Activated T-helper 1 cell treated with anti-CD3 and anti-CD28 coated beads, Interleukin-2, amount 50 U/mL, for 16 hours (primary cell): ENCODE data around the gene FBXW12.
A peak's percentile ranks its signal among the peaks of the same experiment; 100 is the strongest.
"Not testable (repeated sequence)": the region's sequence is repeated elsewhere in the genome, so short reads cannot be mapped to it uniquely, and the experiment has no call there.

Experiments
- DNase-seq, 2 donors: peaks; one replicate each; pipeline ENCODE4 v3.0.0-alpha.2; 2020; ENCODE audit warnings: low read depth in 1 of 2, low spot score in 1 of 2

FBXW12 gene

DNA sequence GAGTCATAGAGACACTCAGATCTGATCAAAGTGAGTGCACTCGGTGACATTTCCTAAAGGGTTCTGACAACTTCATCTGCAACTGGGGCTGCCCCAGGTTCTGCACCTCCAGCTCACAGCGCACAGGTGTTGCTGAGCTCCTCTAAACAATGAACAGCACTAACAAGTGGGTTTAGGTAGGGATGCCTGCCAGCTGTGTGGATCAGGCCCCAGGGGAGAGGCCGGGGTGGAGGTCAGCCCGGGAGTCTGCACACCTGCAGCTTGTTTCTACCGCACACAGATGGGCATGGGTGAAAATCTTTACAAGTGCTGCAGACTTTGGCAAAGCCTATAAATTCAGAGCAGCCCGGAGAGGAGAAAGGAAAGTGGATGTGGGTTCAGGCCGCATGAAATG is 355 bp downstream of the FBXW12 start:
- DNase-seq, result no peak

DNA sequence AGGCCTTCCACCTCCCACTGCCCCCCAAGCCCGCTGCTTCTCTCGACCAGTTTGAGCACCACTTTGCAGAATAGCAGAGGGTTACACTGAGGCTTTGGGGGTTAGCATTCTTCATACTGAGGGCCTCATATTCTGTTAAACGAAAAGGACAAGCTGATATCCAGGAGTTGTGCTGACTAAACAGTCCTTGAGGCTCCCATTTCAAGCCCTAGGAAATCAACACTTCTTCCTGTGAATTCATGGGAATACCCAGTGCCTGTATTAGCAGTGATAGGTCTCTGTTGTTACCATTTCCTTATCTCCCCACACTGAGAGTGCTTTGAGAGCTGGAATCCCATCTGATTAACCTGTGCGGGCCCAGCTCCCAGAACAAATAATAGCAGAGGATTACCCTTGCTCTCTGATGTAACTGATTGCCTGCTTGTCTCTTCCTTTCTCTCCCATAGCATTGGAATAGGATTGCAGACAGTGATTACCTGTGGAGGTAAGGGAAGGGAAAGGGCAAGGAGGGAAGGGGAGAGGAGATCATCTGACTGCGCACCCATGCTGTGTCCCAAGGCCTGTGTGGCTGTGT is 930 bp downstream of the FBXW12 start:
- no peak for DNase-seq

DNA sequence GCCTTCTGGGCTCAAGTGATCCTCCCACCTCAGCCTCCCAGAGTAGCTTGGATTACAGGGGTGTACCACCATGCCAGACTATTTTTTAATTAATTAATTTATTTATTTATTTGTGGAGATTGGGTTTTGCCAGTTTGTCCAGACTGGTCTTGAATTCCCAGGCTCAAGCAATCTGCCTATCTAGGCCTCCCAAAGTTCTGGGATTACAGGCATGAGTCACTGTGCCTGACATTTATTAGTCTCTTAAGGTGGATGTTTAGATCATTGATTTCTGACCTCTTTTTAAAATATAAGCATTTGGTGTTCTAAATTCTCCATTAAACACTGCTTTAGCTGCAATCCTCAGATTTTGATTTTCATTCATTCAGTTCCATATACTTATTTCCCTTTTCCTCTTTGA is 15.6 kb downstream of the FBXW12 start:
- DNase-seq, result no peak

DNA sequence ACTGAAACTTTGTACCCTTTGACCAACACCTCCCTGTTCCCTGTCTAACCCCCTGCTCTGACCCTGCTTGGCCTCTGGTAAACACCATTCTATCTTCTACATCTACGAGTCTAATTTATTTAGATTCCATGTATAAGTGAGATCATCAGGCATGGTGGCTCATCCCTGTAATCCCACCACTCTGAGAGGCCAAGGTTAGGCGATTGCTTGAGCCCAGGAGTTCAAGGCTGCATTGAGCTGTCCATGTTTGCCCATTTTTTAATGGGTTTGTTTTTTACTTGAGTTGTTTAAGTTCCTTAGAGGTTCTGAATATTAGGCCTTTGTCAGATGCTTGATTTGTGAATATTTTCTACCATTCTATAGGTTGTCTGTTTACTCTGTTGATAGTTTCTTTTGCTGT is 16.9 kb downstream of the FBXW12 start:
- no peak for DNase-seq

DNA sequence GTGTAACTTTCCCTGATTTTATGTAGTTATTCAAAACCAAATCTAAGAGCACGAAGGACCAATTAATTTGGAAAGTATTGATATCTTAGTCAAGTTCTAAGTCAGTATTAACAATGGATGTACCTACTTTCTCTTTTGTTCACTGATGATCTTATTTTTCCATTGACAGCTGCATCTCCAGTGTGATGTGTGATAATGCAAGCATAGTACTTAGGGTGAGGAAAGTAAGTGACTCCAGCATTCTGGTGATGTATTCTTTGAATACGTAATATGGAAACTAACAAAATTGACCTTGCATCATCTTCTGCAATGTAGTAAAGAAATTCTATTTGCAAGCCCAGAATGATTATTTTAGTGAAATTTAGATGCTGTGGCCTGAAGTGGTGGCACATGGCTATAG is 22.4 kb downstream of the FBXW12 start:
- DNase-seq, result no peak

DNA sequence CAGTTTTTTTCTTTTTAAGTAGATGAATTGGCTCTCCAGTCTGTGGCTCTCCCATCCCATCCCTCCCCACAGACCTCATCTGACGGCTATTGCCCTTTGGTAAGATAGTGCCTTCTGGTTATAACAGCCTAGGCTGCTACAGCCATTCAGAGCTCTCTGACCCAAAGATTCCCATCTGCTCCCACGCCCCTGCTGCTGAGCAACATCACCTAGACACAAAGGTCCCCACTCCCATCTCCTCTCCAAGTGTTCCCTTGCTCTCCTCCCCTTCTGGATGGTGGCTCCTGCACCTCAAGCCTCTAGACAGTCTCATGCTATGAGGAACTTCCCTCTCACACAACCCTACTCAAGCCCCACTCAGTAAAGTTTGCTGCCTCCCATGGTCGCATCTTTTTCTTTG is 23.7 kb downstream of the FBXW12 start:
- DNase-seq, result no peak

DNA sequence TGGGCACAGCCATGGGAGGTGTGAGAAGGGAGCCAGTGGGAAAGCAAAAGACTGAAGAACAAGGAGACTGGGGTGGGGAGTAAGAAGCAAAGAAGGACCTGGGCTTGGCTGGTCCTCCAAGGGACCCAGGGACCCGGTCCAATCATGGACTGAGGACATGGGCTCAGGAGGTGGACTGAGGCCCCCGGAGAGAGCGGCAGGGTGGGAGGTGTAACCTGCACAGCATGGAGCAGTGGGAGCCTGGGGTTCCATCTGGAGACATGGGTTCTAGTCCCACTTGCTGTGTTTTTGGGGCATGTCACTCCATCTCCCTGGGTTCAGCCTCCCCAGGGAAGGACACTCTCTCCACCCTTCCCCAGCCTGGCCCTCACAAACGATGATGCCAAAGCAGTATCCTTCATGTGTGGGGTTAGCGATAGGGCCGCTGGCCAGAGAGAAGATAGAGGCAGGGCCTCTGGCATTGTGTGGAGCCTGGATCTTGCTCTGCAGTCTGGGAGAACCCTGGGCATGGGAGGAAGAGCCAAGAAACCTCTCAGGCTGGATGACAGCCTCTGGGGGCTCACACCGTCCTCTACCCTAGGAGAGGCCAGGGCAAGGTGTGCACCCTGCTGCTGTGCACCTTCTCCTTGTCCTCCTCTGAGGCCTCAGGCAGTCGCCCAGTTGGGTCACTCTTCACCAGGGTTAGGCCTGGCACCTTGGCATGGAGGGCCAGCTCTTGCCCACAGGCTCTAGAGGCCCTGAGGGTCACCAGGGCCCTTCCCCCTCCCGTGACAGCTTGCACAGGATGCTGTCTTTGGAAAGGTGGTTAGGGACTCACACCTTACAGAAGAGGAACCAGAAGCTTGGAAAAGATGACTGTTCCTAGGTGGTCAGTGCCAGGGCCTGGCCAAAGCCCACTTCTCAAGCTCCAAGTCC is 26.0 kb downstream of the FBXW12 start:
- no peak for DNase-seq

DNA sequence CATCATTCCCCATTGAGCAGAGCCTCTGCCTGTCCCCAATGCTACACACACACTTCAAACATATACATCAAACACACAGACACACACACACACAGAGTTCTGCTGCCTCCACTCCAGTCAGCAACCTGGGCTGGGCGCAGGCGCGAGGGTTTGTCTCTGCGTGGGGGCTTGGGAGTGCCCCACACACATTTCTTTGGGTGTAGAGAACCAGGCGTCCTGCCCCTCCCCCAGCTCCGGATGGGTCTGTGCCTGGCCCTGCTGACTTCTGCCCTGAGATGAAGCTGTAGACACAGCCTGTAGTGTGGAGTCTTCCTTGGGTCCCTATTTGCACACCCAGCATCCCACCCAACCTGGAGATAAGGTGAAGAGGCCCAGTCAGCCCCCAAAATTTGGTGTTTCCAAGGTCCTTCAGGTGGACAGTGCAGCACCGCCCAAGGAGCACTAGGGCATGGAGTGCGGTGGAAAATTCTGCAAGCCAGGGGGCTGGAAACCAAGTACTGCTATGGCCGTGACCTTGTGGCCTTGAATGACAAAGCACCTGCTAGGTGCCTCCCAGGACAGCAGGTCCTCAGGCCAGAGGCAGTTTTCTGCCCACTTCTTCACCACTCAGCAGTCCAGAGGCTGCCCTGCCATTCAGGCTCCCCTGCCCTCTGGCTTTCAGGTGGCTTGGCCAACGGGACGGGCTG is 26.8 kb downstream of the FBXW12 start:
- DNase-seq, result no peak

DNA sequence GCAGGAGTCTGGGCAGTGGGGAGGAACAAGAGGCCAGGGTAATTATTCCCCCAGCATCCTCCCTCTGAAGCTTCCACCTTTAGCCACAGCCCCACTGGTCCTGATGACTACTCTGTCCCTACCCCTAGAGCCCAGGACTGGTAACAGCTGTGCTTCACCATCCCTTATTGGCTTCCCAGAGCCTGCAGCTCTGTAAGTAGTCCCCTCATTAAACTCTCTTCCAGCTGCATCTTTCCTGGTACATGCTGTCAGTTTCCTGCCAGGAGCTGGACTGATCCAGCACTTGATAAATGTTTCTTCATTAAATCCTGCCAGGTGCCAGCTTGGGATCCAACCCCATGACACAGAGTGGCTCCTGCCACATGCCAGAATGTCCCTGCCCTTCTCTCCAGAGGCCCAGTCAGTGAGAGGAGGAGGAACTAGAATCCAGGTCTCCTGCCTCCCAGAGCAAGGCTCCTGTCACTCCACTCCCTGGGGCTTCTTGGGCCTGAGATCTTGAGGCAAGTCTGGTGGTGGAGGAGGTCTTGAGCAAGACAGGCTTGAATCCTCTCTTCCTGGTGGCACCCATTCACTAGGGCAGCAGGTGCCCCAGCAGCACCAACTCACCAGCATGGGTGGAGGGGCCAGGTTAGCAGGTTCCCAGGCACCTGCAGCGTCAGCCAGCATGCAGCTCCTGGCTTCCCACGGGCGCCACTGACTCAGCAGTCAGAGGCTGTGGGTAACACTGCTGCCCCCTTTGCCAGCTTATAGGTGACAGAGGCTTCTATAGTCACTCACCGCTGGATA is 27.6 kb downstream of the FBXW12 start:
- no peak for DNase-seq

DNA sequence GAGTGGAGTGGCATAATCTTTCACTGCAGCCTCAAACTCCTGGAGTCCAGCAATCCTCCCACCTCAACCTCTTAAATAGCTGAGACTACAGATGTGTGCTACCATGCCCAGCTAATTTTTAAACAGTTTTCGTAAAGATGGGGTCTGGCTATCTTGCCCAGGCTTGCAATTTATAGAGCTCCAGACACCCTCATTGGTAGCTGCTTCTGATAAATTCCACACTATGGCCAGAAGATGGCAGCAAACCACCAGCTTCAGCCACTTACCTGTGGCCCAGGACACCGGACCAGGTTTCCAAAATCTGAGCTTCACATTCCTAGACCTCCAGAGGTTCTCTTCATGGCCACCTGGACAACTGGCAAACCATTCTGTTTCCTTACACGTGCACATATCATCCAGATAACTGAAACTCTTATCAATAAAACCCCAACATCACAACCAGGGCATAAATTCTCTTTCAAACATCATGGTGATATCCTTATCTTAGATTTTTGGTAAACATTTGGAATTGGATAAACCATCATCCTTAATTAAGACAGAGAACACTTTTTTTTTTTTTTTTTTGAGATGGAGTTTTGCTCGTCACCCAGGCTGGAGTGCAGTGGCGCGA is 28.9 kb downstream of the FBXW12 start:
- peak; percentile 19 to 42 for DNase-seq

DNA sequence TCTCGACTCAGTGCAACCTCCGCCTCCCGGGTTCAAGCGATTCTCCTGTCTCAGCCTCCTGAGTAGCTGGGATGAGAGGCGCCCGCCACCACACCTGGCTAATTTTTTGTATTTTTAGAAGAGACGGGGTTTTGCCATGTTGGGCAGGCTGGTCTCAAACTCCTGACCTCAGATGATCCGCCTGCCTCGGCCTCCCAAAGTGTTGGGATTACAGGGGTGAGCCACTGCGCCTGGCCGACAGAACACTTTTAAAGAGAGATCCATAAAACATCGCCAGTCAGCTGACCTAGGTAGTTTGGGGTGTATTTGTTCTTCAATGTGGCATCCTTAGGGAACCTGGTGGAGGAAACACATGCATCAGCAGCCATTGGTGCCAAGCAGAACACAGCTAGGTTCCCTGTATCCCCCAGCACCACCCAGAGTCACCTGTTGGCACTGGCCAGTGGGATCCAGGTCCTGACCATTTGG is 29.4 kb downstream of the FBXW12 start:
- DNase-seq, result not testable (repeated sequence)

DNA sequence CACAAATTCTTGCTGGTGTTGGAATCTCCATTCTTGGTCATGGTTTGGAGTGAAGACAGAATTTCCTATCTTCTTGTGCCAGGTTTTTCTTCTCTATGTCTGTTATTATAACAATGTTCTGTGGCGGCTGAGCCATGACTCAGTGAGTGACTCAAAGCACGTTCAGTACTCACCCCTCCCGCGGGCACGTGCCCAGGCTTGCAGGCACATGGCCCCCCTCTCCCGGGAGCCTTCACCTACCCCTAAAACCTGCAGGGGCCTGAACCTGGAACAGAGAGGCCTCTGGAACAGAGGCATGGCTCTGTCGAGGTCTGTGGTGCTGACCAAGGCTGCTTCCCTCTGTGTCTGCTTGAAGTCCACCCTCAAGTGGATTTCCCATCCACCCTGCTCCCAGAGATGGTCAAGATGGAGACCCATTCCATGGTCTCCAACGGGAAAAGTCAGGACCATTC is 30.3 kb downstream of the FBXW12 start:
- DNase-seq, result no peak

DNA sequence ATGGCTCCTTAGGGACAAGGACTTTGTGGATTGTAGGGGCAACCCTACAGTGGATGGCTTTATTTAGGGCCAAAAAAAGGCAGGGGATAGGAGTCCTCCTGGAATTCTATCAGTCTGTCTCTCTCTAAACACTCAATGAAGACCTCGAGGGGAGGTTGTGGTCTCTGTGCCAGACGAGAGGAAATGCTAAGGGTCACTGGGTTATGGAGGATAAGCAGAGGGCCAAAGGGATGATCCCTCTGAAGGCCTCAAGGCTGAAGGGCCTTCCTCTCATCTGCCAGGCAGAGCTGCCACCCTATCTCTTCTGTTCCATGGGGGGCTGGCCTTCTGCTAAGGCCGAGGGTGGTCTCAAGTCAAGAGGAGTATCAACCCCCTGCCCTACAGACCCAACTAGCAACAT is 30.9 kb downstream of the FBXW12 start:
- no peak for DNase-seq

DNA sequence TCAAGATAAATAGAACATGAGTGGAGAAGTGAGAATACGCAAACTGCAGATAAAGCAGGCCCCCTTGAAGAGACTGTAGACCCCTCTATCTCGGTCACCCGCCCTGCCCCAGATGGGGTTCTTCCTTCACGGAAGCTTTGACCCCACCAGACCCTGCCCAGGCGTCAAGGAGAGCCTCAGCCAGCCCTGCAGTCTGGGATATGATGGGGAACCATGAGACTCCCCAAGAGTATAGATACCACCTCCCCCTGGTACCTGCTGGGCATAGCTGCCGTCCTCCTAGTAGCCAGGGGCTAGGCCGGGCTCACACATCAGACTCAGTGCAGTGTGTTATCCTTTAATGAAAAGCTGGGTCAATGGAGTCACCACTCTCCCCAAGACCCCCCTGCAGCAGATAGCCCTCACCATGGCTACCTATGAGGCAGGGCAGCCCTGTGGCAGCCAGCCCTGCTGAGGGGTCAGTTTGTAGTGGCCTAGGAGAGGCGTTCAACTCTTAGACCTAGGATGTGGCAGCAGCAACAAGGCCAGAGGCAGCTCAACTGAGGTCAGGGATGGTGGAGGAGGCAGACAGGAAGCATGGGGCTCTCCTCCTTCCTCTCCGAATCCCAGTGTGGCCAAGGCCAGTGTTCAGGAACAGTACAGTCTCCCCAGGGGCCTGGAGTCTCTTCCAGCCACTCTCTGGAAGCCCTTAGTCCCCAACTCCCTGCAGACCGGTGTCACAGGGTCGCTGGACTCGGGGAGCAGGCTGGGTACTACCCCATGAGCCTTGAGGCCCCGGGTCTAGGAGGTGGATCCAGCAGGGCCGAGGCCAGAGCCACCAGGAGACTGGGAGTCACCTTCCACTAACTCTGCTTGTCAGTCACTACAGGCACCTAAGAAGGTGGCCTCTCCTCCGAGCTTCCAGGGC is 31.8 kb downstream of the FBXW12 start:
- peak in 1 of 2 donors; percentile 1 for DNase-seq

DNA sequence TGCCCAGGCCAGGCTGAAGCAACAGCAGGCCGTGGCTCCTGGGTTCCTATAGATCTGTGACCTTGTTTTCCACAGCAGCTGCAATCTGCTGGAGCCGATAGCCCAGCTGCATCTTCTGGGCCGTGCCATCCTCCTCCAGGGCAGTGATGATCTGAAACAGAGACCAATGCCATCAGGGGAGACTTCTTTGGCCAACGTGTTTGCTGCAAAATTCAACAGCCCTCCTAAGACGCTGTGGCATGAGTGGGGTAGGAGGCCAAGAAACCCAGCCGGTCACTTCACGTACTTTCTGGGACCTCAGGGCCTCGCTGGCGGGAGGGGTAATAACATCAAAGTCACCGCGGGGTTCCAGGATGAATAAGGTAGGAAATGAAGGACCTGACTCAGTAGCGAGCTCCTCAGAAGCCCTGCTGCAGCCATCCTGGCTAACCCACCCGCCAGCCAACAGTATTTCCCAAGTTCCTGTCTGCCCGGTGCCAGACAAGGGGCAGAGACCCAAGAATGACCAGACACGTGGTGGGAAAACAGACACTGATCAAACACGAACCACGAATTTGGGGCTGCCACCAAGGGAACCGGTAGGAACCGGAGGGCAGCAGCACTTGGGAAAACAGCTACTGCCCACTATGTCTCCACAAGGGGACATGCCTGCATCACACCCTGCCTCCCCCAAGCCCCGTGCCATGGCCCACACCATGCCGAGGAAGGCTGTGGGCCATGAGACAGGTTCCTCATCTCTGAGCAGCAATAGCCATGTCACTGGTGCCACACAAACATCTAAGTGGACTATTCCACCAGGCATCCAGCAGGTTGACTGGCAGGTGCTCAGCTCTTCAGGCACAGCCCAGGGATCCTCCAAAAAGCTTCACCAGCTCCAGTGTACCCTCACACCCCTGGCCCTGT is 32.7 kb downstream of the FBXW12 start:
- DNase-seq, result no peak

DNA sequence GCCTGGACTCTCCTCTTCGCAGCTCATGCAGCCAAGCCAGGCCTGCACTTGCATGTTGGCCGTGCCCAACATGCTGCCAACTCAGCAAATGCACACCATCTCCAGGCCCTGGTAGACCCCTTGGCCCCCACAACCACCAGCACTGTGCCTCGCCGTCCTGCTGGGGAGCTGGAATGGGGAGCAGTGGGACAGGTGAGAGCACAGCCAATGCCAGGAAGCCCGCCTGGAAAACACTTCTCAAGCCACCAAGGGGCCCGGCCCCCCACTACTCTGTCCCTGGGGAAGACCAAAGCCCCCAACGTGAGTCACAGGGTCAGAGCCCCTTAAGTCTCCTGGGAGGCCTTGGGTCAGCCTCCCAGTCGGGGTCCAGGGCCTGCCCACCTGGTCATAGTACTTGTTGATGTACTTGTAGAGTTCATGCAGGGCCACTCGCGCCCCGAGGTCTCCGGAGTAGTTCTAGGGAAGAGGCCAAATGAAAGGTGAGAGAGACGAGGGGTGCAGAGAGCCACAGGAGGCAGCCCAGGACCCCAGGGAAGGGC is 33.4 kb downstream of the FBXW12 start:
- no peak for DNase-seq

DNA sequence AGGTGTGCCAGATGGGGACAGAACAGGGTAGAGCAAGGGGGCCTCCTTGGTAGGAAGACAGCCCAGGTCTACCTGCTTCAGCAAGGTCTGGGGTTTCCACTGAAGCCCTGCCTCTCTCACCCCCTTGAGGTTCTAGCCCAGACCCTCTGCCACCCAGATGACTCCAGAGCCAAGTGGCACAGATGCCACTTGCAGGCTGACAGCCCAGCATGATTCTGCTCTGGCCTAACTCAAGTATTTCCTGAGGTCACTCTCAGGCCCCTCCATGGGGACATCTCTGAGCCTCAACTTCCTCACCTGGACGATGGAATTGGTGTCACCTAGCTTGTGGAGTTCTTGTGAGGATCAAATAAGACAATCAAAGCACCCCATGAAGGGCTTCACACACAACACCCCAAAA is 34.0 kb downstream of the FBXW12 start:
- no peak for DNase-seq
